HEK293 (cell line): ENCODE results near the gene MCTP1.
"Not testable (repeated sequence)": the region's sequence is repeated elsewhere in the genome, so short reads cannot be mapped to it uniquely, and the experiment has no call there.

ENCODE experiments used
- CTCF ChIA-PET: fragments of 350-600 bp; formaldehyde crosslinking; extraction: SDS; loops from one replicate; lab custom pipeline; 2021; ENCODE audit warnings: antibody characterized with exemption; lab: Yijun Ruan, JAX
- POLR2A ChIA-PET: fragments of 300-600 bp; formaldehyde crosslinking; extraction: SDS; loops from one replicate; lab custom pipeline; 2020; ENCODE audit warnings: antibody characterized with exemption, inconsistent platforms; lab: Yijun Ruan, JAX
- H3K27ac ChIP-seq: fragments of 200-500 bp; sonication (Bioruptor generic); 2 replicates; pipeline ENCODE4 v1.5.1; 2014; ENCODE audit warnings: low read depth, low read length, control low read depth, inconsistent platforms; ENCODE audit errors: extremely low read depth
- H3K36me3 ChIP-seq, 2 experiments: fragments of 200-500 bp in 1 of 2; sonication (Bioruptor generic) in 1 of 2; 1 replicate in 1 of 2; 2 replicates in 1 of 2; pipeline ENCODE4 v1.5.1; 2014 to 2017; ENCODE audit warnings: inconsistent platforms in 2 of 2, low read length in 2 of 2; ENCODE audit not compliant: control insufficient read depth in 2 of 2, insufficient read depth in 1 of 2
- H3K4me1 ChIP-seq: fragments of 200-500 bp; sonication (Bioruptor generic); 2 replicates; pipeline ENCODE4 v1.5.1; 2014; ENCODE audit warnings: mild to moderate bottlenecking, low read length, inconsistent platforms; ENCODE audit not compliant: control insufficient read depth, insufficient read depth
- H3K4me3 ChIP-seq: 2 replicates; pipeline ENCODE4 v1.5.1; 2011; ENCODE audit warnings: low read depth, mild to moderate bottlenecking, control low read depth, low read length, moderate library complexity
- H3K9me3 ChIP-seq: fragments of 200-500 bp; sonication (Bioruptor generic); 2 replicates; pipeline ENCODE4 v1.5.1; 2014; ENCODE audit warnings: low read depth, low read length, inconsistent platforms; ENCODE audit not compliant: control insufficient read depth, insufficient read depth
- EGR2 ChIP-seq: fragments of 450-650 bp; formaldehyde crosslinking; IDR thresholded peaks from 2 replicates; pipeline ENCODE4 v1.5.1; 2016; ENCODE audit warnings: low read depth, missing biosample characterization, missing genetic modification characterization
- HIC1 ChIP-seq: fragments of 450-650 bp; formaldehyde crosslinking; IDR thresholded peaks from 2 replicates; pipeline ENCODE4 v1.5.1; 2016; ENCODE audit warnings: missing biosample characterization, missing genetic modification characterization
- KLF17 ChIP-seq: fragments of 450-650 bp; formaldehyde crosslinking; IDR thresholded peaks from 2 replicates; pipeline ENCODE4 v1.5.1; 2016; ENCODE audit warnings: missing biosample characterization, missing genetic modification characterization
- OSR2 ChIP-seq: fragments of 450-650 bp; formaldehyde crosslinking; IDR thresholded peaks from 2 replicates; pipeline ENCODE4 v1.5.1; 2016; ENCODE audit warnings: missing biosample characterization, missing genetic modification characterization
- SP7 ChIP-seq: fragments of 450-650 bp; formaldehyde crosslinking; IDR thresholded peaks from 2 replicates; pipeline ENCODE4 v1.5.1; 2016; ENCODE audit warnings: missing biosample characterization, missing genetic modification characterization
- TRIM28 ChIP-seq: IDR thresholded peaks from 2 replicates; pipeline ENCODE4 v1.6.1; 2011; ENCODE audit warnings: low read length, control low read depth, borderline replicate concordance
- ZNF112 ChIP-seq: fragments of 450-650 bp; formaldehyde crosslinking; IDR thresholded peaks from 2 replicates; pipeline ENCODE4 v1.5.0; 2017; ENCODE audit warnings: missing biosample characterization, missing genetic modification characterization
- ZNF169 ChIP-seq: fragments of 450-650 bp; formaldehyde crosslinking; IDR thresholded peaks from 2 replicates; pipeline ENCODE4 v1.5.1; 2016; ENCODE audit warnings: missing biosample characterization, missing genetic modification characterization
- ZNF223 ChIP-seq: fragments of 450-650 bp; formaldehyde crosslinking; IDR thresholded peaks from 2 replicates; pipeline ENCODE4 v1.5.1; 2016; ENCODE audit warnings: missing biosample characterization, missing genetic modification characterization
- ZNF23 ChIP-seq: fragments of 450-650 bp; formaldehyde crosslinking; IDR thresholded peaks from 2 replicates; pipeline ENCODE4 v1.5.1; 2016; ENCODE audit warnings: missing biosample characterization, missing genetic modification characterization, borderline replicate concordance
- ZNF239 ChIP-seq: fragments of 450-650 bp; formaldehyde crosslinking; IDR thresholded peaks from 2 replicates; pipeline ENCODE4 v1.5.1; 2016; ENCODE audit warnings: missing biosample characterization, missing genetic modification characterization
- ZNF280D ChIP-seq: fragments of 450-650 bp; formaldehyde crosslinking; IDR thresholded peaks from 2 replicates; pipeline ENCODE4 v1.5.1; 2016; ENCODE audit warnings: missing biosample characterization, missing genetic modification characterization
- ZNF529 ChIP-seq: fragments of 450-650 bp; formaldehyde crosslinking; IDR thresholded peaks from 2 replicates; pipeline ENCODE4 v1.5.1; 2017; ENCODE audit warnings: missing genetic modification characterization, missing biosample characterization; ENCODE audit not compliant: insufficient replicate concordance
- ZNF596 ChIP-seq: fragments of 450-650 bp; IDR thresholded peaks from 2 replicates; pipeline ENCODE4 v1.5.0; 2018; ENCODE audit warnings: missing biosample characterization, mild to moderate bottlenecking, missing genetic modification characterization, moderate library complexity
- ZNF654 ChIP-seq: fragments of 450-650 bp; formaldehyde crosslinking; IDR thresholded peaks from 2 replicates; pipeline ENCODE4 v1.5.1; 2016; ENCODE audit warnings: low read depth, missing biosample characterization, missing genetic modification characterization
- ZNF660 ChIP-seq: fragments of 450-650 bp; IDR thresholded peaks from 2 replicates; pipeline ENCODE4 v1.5.1; 2018; ENCODE audit warnings: missing biosample characterization, mild to moderate bottlenecking, missing genetic modification characterization
- ZNF670 ChIP-seq: fragments of 450-650 bp; formaldehyde crosslinking; IDR thresholded peaks from 2 replicates; pipeline ENCODE4 v1.5.1; 2016; ENCODE audit warnings: missing biosample characterization, missing genetic modification characterization, low read depth
- ZNF791 ChIP-seq: fragments of 450-650 bp; formaldehyde crosslinking; IDR thresholded peaks from 2 replicates; pipeline ENCODE4 v1.5.1; 2016; ENCODE audit warnings: missing biosample characterization, missing genetic modification characterization
- TF ChIP-seq, protein P1 (sequence below): fragments of 450-650 bp; formaldehyde crosslinking; IDR thresholded peaks from 2 replicates; pipeline ENCODE4 v1.5.1; 2016; ENCODE audit warnings: missing biosample characterization, missing genetic modification characterization, borderline replicate concordance

The MCTP1 gene

DNA sequence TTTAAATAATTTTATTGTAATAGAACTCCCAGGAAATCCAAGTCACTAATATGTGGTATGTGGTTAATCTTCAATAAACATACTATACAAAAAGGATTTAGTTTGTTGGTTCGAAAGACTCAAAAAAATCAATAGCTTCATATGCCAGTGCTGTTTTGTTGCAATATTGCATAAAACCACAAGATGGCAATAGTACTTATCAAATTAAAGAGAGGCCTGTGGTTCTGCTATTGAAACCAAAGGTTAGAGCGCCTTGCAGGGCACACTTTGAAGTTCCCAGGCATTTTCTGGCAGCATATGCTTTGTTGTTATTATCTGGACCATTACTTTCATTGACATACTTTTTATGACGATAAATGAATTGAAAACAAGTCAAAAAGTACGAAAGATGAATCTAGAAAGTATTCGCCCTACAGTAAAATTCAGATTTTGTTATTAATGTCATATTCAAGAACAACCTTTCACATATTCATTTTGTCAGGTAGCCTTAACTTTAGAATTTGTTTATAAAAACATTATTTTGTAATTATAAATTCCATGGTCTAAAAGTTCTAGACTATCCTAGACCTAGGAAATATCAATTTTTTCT is 316.3 kb downstream of the MCTP1 start:
- Histone ChIP-seq H3K4me3 (no peak overlapping the region), H3K9me3 (no peaks in the 10 kb centered on the region), H3K36me3 (no peaks in the 10 kb centered on the region), H3K4me1 (no peaks in the 10 kb centered on the region), H3K27ac (no peak overlapping the region)
- ChIA-PET POLR2A (no interaction called here), CTCF (interaction anchor here (0.6 to 2.6 kb wide), 20 partner anchors 10 to 1369 kb away, joined by 3 to 14 read pairs (median 4); no protein-coding TSS in a partner anchor)
- TF ChIP-seq ZNF654 (tag by site-specific recombination) (peak; percentile 84), KLF17 (no peak), ZNF660 (tag by site-specific recombination) (peak; percentile 75)

- no peaks in the 10 kb centered on the region for H3K36me3 ChIP-seq
- TF ChIP-seq HIC1 (tag by site-specific recombination) (no peak), ZNF169 (tag by site-specific recombination) (no peak), ZNF670 (no peak), ZNF23 (tag by site-specific recombination) (no peak), ZNF239 (no peak), ZNF596 (tag by site-specific recombination) (no peak), ZNF529 (no peak), ZNF223 (no peak), OSR2 (tag by site-specific recombination) (no peak), ZNF280D (tag by site-specific recombination) (no peak), ZNF654 (tag by site-specific recombination) (no peak), EGR2 (tag by site-specific recombination) (no peak), TRIM28 (no peak), ZNF791 (no peak), SP7 (tag by site-specific recombination) (no peak), ZNF112 (tag by site-specific recombination) (no peak)
- TF ChIP-seq, protein P1, sequence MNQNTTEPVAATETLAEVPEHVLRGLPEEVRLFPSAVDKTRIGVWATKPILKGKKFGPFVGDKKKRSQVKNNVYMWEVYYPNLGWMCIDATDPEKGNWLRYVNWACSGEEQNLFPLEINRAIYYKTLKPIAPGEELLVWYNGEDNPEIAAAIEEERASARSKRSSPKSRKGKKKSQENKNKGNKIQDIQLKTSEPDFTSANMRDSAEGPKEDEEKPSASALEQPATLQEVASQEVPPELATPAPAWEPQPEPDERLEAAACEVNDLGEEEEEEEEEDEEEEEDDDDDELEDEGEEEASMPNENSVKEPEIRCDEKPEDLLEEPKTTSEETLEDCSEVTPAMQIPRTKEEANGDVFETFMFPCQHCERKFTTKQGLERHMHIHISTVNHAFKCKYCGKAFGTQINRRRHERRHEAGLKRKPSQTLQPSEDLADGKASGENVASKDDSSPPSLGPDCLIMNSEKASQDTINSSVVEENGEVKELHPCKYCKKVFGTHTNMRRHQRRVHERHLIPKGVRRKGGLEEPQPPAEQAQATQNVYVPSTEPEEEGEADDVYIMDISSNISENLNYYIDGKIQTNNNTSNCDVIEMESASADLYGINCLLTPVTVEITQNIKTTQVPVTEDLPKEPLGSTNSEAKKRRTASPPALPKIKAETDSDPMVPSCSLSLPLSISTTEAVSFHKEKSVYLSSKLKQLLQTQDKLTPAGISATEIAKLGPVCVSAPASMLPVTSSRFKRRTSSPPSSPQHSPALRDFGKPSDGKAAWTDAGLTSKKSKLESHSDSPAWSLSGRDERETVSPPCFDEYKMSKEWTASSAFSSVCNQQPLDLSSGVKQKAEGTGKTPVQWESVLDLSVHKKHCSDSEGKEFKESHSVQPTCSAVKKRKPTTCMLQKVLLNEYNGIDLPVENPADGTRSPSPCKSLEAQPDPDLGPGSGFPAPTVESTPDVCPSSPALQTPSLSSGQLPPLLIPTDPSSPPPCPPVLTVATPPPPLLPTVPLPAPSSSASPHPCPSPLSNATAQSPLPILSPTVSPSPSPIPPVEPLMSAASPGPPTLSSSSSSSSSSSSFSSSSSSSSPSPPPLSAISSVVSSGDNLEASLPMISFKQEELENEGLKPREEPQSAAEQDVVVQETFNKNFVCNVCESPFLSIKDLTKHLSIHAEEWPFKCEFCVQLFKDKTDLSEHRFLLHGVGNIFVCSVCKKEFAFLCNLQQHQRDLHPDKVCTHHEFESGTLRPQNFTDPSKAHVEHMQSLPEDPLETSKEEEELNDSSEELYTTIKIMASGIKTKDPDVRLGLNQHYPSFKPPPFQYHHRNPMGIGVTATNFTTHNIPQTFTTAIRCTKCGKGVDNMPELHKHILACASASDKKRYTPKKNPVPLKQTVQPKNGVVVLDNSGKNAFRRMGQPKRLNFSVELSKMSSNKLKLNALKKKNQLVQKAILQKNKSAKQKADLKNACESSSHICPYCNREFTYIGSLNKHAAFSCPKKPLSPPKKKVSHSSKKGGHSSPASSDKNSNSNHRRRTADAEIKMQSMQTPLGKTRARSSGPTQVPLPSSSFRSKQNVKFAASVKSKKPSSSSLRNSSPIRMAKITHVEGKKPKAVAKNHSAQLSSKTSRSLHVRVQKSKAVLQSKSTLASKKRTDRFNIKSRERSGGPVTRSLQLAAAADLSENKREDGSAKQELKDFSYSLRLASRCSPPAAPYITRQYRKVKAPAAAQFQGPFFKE (tag by site-specific recombination): no peak
- no peak overlapping the region for H3K27ac ChIP-seq
- ChIA-PET POLR2A (no interaction called here), CTCF (interaction anchor here (0.7 to 2.6 kb wide), 11 partner anchors 12 to 911 kb away, joined by 3 to 14 read pairs (median 4); no protein-coding TSS in a partner anchor)
- no peaks in the 10 kb centered on the region for H3K9me3 ChIP-seq
- H3K4me3 ChIP-seq: no peak overlapping the region
- H3K4me1 ChIP-seq: no peaks in the 10 kb centered on the region
Measured at GRCh38 chr5:94967525-94967924, 317.4 kb downstream of the MCTP1 start.

- CTCF ChIA-PET: interaction anchor here (1.0 kb wide), 1 partner anchor 280 kb away, joined by 3 read pairs; no protein-coding TSS in a partner anchor
Measured at GRCh38 chr5:94959279-94959678, 325.6 kb downstream of the MCTP1 start.

More at GRCh38 chr5:94959279-94959678, 325.6 kb downstream of the MCTP1 start:
- H3K9me3 ChIP-seq, H3K27ac ChIP-seq, H3K4me1 ChIP-seq, H3K4me3 ChIP-seq, POLR2A ChIA-PET, H3K36me3 ChIP-seq: not testable (repeated sequence)
